HG03378 (cell line): ENCODE measurements around the gene CCM2.

Experiments used
- ATAC-seq: cut with Tn5 transposase; IDR thresholded peaks from one replicate; pipeline ENCODE4 v1.9.1; 2021; ENCODE audit warnings: mild to moderate bottlenecking, moderate library complexity; ENCODE audit not compliant: unreplicated experiment

CCM2 gene

DNA sequence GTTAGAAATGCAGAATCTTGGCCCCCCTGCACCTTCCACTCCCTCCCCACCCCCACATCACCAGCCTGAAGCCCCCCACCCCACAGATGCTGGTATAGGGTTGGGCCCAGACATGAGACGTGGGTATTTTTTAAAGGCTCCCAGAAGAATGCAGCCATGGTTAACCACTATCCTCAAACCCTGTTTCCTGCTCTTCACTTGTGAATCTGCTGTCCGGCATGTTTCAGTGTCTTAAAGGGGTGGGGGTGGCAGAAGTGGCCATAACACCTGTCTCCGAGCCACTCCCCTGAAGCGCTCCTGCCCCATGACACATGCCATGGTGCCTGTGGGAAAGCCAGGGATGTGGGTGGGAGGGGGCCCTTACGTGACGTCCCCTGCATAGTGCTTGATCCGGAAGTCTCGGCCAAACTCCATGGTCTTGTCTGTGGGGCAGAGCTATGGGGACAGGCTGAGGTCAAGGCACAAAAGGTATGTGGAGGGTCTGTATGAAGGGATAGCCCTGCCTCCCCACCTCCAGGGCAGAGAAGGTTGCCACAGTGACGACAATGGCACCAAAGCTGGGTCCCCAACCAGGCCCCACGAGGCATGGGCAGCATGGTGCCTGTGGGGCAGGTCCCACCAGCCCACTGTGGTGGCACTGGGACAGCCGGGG lies 30.8 kb upstream of the CCM2 start:
- ATAC-seq: no peak

DNA sequence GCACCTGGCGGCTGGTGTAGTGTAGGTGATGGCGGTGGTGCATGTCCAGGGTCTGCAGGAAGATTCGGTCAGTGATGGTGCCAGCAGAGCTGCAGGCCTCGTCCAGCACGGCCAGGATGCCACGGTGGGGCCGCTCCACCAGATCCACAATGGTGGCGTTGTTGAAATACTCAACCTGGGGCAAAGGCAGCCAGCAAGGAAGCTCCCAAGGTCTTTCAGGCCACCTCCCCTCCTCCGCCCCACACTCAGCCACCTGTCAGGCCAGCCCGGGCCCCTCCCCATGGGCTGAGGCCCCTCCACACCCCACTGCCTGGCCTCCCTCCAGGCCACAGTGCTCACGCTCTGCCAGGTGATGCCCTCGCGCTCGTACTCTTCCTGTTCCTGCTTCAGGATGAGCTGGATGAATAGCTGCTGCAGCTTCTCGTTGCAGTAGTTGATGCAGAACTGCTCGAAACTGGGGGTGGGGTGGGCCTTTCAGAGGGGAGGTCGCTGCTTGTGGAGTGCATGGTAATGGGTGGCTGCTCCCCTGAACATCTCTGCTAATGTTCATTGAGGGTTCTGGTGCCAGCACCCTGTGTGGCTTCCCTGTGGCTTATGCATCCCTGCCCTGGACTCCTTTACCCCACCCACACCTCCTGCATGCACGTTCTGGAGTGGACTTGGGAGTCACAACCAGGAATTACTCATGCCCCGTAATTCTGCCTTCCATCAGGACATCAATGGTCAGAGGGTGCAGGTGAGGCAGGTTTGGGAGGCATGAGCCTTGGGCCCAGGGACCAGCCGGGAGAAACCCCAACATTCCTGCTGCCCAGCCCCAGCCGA lies 30.1 kb upstream of the CCM2 start:
- no peak for ATAC-seq

DNA sequence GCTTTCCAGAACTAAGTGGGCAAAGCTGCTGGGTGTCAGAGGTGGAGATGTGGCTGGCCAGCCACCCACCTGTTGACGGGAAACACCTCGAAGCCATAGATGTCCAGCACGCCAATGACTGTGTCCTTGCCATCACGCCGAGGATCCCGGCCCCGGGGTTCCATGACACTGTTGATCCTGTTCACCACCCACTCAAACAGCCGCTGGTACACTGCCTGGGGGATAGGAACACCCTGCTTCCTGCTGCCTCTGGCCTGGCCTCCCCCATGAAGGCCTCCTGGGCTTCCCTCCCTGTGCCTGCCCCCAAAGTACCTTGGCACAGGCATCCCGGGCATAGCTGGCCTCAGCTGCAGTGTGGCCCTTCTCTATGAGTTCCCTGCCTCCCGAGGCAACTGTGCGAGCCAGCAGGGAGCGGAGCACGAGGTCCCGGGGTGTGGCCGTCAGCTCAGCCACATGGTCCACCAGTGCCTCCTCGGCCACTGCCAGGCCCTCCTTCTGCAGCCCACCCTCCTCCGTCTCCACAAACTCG lies 29.4 kb upstream of the CCM2 start:
- ATAC-seq: no peak

DNA sequence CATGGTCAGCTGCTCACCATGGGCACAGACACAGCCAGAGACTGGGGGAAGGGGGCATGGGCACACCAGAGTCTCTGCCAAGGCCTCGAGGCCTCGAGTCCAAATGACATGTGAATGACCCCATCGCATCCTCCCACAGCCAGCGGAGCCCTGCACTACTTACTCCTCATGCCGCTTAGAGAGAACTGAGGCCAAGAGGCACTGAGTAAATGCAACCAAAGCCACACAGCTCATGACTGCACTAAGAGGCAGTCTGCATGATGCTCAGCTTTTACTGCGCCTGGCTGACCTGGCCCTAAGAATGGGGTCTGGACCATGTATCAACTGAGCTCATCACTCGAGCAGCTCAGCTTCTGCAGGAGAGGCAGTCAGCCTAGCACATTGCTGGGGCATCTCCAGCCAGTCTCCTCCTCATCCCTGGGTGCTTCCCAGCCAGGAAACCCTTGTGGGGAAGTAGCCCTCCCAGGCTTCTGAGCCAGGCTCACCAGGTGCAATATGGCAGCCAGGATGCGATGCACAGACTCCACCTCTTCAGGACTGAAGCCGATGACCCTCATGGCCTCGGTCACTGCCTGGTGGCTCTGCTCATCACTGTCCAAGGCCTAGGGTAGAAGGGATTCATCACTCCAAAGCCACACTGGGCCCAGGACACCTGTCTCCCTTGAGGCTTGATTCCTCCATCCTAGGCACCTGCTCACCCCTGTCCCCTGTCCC lies 28.7 kb upstream of the CCM2 start:
- no peak for ATAC-seq

DNA sequence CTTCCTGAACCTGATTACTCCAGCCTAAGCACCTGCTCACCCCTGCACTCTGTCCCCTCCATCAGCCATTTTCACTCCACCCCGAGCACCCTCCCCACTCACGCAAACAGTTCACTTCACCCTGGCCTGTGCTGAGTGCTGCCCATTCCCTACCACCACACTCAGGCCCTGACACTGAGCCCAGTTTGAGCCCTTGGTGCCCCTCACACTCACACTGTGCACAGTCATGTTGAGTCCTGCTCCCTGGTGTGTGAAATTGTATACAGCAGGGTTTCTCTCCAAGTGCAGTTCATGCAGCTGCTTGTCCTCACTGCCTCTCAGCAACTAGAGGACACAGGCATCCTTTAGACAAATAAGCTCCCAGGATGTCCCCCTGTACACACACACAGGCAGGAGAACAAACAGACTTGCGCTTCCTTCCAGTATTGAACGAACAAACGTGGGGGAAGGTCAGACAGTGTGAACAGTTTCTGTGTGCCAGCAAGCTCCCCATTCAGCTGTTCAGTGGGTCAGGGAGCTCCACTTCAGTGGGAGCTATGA lies 28.0 kb upstream of the CCM2 start:
- no peak for ATAC-seq

DNA sequence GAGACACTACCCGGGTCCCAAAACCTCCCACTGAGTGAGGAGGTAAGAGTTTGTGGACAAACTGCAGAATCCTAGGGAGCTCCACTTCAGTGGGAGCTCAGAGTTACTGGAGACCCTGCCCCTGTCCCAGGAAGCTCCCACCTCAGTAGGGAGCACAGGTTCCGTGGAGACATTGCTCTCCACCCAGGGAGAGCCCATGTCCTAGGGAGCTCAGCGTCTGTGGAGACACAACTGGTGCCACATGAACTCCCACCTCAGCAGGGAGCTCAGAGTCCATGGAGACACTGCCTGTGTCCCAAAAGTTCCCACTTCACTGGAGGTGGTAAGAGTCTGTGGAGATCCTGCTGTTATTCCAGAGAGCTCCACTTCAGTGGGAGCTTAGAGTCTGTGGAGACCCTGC lies 27.4 kb upstream of the CCM2 start:
- ATAC-seq: no peak

DNA sequence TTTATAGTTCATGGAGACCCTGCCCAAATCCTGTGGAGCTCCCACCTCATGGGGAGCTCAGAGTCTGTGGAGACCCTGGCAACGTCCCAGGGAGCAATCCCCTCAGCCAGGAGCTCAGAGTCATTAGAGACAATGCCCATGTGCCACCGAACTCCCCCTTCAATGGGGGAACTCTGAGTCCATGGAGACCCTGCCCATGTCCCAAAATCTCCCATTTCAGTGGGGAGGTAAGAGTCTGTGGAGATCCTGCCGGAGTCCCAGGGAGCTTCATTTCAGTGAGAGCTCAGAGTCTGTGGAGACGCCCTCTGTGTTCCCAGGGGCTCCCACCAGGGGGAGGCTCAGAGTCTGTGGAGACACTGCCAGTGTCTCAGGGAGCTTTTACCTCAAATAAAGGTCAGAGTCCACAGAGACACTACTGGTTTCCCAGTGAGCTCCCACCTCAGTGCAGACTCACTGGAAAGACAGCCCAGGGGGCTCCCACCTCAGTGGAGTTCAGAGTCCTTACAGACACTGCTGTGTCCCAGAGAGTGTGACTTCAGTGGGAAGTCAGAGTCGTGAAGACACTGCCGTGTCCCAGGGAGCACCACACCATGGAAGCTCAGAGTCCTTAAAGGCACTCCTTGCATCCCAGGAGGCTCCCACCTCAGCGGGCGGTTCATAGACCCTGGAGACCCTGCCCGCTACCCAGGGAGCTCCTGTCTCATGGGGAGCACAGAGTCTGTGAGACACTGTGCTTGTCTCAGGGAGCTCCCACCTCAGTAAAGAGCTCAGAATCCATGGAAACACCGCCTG lies 26.2 kb upstream of the CCM2 start:
- no peak for ATAC-seq

DNA sequence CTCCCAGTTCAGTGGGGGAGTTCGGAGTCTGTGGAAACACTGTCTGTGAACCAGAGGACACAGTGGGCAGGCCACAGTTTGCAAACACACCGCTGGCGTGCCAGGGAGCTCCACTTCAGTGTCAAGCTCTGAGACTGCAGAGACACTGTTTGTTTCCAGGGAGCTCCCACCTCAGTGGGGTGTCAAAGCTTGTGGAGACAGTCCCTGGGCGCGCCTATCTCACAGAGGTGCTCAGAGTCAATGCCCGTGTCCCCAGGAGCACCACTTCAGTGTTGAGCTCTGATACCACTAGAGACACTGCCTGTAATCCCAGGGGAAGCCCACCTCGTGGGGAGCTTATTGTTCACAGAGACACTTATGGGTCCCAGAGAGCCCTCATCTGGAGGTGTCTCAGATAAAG lies 25.5 kb upstream of the CCM2 start:
- no peak for ATAC-seq

DNA sequence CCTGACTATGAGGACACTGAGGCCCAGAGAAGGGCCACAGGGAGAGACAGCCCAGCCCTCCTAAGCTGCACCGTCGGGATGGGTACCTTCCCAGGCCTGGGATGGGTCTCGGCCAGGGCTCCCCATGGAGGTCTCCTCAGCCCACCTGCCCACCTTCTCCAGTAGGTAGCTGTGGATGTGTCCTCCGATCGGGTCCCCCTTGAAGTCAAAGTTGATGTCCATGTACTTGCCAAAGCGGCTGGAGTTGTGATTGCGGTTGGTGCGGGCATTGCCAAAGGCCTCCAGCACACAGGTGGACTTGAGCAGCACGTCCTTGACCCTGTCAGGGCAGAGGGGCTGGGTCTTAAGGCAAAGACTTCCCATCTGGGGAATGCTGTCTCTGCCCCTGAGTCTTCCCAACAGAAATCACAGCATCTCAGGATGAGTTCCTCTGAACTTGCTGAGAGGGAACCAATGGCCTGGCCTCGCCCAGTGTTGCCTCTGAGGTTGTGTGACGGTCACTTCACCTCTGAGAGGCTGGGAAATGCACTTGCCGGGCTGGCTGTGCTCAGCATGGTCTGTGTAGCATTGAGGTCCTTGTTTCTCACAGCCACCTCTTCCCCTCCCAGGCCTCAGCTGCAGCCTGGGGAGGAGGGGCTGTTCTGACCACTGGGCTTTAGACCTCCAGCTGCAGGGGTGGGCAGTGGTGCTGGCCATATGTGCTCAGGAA lies 24.5 kb upstream of the CCM2 start:
- no peak for ATAC-seq

DNA sequence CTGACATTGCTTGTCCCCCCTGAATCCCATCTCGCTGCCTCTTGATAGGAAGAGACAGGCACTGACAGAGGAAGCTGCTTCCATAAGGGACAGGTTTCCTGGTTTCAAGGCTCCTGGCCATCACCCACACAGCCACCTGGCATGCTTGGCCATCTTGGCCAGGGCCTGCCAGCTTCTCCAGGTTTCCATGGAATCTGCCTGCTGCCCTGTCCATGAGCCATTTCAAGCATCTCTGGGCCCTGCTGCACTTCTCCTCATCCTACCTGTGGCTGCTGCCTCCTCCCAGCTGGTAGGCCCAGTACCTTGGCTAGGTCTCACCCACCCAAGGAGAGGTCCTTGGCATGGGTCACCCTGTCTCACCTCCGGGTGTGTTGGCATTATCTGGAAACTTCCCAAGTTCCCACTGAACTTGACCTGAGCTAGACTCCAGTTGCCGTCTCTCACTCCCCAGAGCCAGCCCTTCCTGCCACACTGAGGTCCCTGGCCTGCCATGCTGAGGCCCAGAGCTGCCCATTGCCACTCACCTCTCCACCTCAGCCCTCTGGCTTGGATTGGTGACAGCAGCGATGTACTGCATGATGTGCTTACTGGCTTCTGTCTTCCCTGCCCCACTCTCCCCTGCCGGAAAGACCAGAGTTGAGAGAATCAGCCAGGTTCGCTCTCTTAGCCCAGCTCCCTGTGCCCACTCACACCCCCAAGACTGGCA lies 23.8 kb upstream of the CCM2 start:
- no peak for ATAC-seq

DNA sequence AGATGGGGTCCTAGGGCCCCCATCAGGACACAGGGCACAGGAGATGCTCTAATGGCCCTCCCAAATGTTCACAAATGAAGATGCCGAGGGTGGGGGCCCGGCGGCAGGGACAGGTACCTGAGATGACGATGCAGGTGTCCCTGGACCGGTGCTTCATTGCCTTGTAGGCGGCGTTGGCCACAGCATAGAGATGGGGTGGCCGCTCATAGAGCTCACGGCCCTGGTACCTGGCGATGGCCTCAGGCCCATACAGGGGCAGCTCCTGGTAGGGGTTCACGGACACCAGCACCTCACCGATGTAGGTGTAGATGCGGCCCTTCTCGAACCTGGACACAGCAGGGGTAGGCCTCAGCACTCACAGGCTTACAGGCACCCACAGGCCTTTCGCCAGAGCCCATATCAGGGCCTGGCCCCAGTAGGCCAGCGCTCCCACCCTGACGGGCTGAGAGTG lies 23.2 kb upstream of the CCM2 start:
- no peak for ATAC-seq

DNA sequence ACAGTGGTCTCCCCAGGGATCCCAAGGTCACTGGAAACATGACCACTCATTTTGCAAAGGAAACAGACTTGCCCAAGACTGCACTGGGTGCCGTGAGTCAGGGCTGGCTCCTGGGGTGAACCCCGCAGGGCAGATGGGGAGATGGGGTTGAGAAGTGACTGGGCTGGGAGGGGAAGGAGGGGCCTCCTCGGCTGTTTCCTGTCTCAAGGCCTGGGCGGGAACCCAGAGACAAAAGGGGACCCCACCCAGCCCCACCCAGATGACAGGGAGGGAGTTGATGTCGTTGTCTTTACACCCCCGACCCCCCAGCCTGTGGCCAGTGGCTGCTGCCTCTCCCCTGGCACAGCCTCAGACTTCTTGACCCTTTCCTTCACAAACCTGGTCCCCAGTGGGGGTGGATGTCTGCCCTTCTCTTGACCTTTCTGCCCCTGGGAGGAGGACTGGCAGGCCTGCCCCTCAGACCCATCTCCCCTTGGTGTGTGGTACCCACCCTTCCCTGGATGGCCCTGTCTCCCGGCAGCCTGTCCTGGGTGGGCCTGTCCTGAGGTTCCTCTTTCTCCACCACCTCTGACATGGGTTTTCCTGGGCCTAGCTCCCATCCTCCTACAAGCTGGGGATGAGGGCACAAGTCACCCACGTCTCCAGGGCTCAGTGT lies 22.6 kb upstream of the CCM2 start:
- ATAC-seq: no peak

DNA sequence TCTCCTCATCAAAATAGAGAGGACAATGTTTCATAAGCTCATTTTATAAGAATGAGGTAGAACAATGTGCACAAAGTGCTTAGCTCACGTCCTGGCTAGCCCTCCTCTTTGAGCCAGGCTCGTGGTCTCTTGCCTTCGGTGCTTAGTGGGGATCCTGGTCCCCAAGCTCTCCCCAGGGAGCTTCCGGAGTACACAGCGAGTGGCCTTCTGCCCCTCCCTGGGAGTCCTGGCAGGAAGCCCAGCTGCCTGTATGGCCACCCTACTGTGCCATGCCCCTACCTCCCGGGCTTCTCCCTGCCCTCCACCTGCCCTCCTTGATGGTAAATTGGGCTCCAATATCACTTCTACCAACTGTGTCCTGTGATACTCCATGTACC lies 22.1 kb upstream of the CCM2 start:
- ATAC-seq: no peak

DNA sequence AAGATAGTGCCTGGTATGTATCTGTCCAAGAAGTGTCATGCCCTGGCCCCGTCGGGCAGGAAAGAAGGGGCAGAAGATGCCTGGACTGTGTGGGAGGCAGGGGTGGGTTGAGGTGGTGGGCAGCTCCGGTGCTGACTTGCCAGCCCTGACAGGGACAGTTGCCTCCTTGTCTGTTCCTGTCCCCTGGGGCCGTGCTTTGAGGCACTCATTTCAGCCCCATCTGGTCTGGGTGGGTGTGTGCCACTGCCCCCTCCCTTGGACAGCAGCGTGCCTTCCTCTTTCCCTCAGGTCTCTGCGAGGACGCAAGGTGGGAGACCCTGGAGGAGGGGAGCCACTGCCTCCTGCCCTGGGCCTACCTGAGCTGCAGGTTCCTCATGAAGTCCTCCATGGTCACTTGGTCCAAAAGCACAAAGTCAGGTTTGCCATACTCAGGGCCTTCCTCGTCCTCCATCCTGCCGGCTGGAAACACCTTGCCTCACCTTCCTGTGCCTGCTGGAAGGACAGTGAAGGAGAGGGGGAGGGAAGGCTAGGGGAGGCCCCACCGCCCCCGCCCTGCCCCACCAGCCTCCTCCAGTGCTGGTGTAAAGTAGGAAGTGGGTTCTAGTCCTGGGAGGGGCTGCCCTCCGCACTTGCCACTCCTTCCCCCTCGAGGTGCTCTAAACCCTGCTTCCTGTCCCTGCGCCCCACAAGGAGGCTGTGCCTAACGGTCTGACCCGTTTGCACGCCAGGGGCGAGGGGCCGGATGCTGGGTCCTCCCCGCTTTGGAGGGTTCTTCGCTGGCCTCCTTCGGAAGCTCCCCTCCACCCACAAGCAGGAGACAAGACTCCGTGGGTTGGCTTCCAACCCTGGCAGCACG lies 21.3 kb upstream of the CCM2 start, which contains the start of gene MYO1G:
Gene MYO1G, minus strand, starts transcription at position 505 of the 856 bp plus-strand sequence. Its CDS starts 54 bp downstream, at position 451.
- ATAC-seq: peak; percentile 51

DNA sequence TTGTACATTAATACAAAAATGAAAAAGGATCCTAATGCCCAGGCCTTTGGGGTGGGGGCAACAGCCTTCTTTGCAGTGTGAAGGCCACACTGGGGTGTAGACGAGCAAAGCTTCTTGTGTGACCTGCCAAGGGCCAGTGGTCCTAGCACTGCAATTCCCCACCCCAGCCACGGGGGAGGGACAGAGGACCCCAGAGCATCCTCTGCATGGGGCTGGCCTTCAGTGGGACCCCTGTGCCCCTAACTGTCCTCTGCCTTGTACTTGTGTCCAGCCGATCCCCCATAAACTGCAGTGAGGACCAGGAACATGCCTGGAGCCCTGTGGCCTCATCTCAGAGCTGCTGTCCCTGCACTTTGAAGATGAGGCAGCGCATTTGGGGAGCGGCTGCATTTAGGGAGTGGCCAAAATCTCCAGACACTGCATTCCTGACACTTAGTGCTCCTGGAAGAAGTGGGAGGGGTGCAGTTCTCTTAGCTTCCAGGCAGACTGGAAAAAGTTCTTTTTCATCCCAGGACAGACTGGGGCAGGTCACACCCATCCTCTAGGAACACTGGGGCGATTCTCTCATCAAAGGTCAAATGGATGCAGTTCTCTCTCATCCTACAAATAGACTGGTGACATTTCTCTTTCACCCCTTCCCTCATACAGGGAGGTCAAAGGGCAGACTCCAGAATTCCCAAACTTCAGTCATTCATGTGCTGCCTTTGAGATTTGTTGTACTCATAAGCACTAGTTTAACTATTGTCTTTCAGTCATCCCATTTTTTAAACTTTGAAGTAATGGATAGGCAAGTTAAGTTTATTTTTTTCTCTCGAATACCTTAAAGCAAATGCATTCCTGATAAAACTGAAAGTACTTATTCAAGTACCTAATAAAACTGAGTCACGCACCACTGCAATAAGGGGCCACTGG lies 20.3 kb upstream of the CCM2 start:
- peak; percentile 0 for ATAC-seq

DNA sequence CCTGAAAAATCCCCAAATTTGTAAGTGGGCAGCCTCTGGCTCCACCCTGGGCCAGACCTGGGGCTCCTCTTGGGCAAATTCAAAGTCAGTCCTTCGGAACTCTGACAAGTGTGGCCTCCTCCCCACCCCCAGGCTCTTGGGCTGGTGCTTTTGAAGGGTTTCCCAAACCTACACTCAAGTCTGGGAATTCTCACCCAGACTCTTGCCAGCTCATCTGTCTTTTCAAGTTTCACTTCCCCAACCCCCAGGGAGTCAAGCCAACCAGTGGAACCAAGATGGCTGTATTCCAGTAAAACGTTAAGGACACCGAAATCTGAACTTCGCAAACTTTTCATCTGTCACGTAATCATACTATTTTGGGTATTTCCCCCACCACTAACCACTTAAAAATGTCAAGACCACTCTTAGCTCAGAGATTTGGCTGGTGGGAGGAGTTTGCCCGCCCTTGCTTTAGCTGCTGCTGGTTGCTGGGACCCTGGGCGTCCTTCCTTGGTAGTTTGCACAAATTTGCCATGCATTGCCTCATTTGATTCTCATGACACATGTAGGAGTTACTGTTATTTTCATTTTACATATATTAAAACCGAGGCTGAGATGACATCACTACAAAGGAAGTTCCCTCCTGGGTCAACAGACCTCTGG lies 19.5 kb upstream of the CCM2 start:
- peak; percentile 48 for ATAC-seq
